GM18499 (cell line): Measurements from ENCODE around the gene SYTL5.

Experiments used
- ATAC-seq: cut with Tn5 transposase; IDR thresholded peaks from one replicate; pipeline ENCODE4 v1.9.1; 2021; ENCODE audit warnings: moderate number of reproducible peaks; ENCODE audit not compliant: insufficient read depth, unreplicated experiment

SYTL5 gene

GRCh38 chrX:38127961-38128360, 121.6 kb downstream of the SYTL5 start:
- no peak for ATAC-seq

- ATAC-seq = no peak
These were observed 123.0 kb downstream of the SYTL5 start for GRCh38 chrX:38129366-38129765.

DNA sequence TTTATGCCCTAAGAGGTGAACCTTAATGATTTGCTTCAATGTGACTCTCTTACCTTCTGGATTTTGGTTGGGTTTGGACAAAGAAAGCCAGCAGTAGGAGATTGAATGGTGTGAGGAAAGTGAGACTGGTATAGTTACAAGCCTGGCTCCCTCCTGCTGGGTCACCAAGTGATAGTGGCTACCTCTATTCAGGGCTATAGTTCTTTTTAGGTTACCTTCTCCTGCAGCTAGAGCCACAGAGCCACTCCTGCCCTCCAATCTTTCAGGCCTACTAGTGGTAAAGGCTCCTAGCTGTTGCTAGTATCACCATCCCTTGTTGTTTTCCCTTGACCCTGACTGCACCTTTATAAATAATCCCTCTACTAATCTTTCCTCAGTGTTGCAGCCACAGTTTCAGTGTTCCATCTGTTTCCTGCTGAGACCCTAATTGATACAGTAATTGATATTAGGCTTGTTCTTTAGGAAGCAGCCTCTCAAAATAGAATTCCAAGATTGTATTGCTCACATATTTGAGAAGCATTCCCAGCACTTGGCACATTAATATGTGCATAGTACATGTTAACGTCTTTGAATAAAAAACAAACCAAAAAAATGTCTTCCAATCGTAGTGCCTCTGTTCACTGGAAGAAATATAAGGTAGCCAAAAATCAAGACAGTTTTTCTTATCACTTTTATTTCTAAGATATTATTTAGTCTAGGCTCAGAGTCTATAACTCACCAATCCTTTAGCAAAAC, 132.0 kb downstream of the SYTL5 start:
- no peak for ATAC-seq

GRCh38 chrX:38138900-38139299, 132.5 kb downstream of the SYTL5 start:
- no peak for ATAC-seq

- no peak for ATAC-seq
These were observed 136.3 kb downstream of the SYTL5 start for GRCh38 chrX:38142610-38143009.

- no peak for ATAC-seq
These were observed 142.7 kb downstream of the SYTL5 start for GRCh38 chrX:38149016-38149415.

DNA sequence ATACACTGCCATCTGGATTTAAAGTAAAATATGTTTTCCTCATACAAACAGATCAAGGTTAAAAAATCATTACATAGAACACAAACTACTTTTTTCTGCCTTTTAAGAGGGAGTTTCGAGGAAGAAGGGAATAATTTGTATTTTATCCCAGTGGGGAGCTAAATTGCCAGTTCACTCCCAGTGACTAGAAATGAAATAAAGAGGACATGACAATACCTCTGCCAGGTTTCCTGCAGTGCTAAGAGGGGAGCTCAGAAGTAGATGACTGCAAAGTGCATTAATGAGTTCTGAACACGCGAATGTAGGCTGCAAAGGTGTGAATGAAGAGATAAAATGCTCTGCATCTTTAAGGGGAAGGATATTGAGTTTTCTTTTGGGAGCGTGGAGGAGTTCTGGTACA, 144.6 kb downstream of the SYTL5 start:
- ATAC-seq = no peak

GRCh38 chrX:38151441-38151840, 145.1 kb downstream of the SYTL5 start:
- no peak for ATAC-seq

GRCh38 chrX:38154340-38154739, 148.0 kb downstream of the SYTL5 start:
- no peak for ATAC-seq

- no peak for ATAC-seq
These were observed 148.5 kb downstream of the SYTL5 start for GRCh38 chrX:38154818-38155217.

- ATAC-seq = no peak
These were observed 150.5 kb downstream of the SYTL5 start for GRCh38 chrX:38156838-38157237.

DNA sequence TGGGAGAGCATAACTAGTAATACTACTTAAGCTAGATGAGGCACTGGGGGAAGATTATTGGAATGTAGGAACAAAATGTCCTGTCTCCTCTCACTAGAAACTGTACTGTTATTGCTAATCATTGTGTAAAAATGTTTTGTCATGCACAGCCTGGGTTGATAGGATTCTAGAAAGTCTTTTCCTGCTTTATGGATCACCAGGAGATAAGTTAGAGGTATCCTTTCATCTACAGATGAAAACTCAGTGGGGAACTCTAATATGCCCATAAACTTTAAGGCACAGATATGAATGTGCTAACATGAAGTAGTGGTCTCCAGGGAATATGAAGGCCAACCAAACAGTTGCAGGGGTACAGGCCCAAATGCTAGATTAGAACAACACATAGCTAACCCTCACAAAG, 156.8 kb downstream of the SYTL5 start:
- ATAC-seq = no peak

DNA sequence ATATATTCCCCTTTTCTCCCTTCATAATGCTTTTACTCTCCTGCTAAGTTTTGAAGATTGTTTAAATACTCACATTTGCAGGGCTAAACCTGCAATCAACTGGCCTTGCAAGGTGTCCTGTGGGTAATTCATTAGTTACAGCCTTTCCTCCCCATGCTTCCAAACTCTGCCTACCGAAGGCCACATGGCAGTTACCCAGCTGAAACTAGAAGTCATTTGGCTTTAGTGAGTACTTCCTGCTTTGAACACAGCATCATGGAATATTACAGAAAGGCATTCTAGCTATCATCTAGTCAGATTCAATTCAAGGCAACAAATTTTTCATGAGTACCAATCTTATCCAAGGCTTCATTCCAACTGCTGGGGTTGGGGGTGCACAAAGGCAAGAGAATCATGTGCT, 158.7 kb downstream of the SYTL5 start:
- no peak for ATAC-seq

DNA sequence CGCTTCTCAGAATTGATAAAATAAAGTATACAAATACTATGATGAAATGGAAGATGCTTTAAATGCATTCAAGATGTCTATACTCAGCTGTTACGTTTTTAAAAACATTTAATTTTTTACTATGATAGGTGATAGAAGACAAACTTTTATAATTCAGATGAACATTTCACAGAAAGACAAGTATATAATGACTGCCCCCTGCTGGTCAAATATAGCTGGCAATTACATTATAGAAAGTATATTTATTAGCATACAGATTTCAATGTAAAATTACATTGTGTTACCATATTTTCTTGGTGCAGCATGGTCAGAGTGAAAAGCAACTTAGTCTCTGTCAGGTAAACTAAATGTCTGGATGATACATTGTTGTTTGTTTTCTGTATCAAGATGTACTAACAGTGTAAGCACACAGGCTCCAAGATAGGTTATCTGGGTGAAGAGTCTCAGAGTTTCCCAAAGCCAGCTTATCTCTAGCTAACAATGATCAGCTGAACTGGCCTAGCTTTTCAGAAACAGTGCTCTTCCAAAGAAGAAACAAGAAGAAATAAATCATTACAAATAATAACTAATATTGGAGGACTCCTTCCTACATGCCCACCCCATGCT, 160.2 kb downstream of the SYTL5 start:
- ATAC-seq = no peak

DNA sequence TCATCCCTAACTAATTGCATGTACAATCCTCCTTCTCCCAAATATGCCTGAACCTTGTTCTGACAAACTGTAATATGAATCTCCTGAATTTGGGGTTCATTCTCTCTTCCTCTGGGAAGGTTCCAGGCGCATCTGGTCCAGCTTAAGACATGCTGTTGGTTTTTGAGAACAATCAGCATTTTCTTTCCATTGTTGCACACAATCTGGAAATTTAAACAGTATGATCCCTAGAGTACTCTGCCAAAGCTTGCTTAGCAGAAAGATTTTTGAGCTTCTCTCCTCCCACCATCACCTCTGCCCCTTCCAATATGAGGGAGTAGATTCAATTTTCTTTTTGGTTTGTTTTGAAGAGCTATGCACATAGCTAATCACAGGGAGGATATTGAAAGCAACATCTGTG, 164.2 kb downstream of the SYTL5 start:
- ATAC-seq = no peak

DNA sequence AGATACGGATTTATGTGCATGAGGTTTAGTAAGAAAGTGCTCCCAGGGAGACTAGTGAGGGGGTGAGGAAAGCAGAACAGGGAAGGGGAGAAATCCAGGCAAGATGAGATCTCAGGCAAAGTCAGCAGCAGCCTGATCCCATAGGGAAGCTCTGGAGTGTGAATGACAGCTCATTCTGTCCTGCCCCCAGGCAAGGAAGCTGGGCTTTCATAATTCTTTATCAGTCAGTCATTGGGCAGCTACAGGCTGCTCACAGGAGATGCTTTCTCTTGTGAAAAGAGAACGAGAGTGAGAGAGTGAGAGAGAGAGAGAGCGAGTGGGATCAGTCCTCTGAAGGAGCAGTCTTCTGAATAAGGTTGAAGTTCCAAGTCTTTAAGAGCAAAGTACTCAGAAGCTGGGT, 166.2 kb downstream of the SYTL5 start:
- no peak for ATAC-seq

DNA sequence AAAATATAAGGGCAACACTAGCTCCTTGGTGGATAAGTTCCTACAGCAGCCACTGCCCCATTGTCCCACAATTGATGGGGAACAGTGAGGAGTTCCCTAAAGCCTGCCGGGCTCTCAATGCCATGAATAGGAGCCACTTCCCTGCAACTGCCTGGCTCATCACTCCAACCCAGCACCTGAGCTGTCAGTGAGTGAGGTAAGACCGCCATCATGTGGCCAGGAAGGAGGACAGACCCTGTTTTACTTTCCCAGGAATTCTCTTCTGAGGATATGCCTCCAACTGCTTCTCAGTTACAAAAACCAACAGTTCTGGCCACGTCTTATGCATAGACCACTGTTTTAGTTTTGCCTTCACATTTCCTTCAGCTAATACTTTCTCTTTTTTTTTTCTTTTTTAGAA, 168.8 kb downstream of the SYTL5 start:
- no peak for ATAC-seq

GRCh38 chrX:38178396-38178795, 172.0 kb downstream of the SYTL5 start:
- ATAC-seq = no peak
